Vein endothelial cell (primary cell): ENCODE results near the gene CPA5. TPM values are rescaled to one million over a fixed set of nuclear protein-coding genes. Genes with fewer than 3 reads are reported as not detected.

Experiments used
- total RNA-seq: library from RNA; depleted of rRNA; stranded (reverse); fragments of >200 nt; gene quantifications from 2 replicates; pipeline ENCODE4 v1.2.3, GENCODE V29; 2012

The CPA5 gene, protein sequence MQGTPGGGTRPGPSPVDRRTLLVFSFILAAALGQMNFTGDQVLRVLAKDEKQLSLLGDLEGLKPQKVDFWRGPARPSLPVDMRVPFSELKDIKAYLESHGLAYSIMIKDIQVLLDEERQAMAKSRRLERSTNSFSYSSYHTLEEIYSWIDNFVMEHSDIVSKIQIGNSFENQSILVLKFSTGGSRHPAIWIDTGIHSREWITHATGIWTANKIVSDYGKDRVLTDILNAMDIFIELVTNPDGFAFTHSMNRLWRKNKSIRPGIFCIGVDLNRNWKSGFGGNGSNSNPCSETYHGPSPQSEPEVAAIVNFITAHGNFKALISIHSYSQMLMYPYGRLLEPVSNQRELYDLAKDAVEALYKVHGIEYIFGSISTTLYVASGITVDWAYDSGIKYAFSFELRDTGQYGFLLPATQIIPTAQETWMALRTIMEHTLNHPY
- not detected in 2 replicates for total RNA-seq

DNA sequence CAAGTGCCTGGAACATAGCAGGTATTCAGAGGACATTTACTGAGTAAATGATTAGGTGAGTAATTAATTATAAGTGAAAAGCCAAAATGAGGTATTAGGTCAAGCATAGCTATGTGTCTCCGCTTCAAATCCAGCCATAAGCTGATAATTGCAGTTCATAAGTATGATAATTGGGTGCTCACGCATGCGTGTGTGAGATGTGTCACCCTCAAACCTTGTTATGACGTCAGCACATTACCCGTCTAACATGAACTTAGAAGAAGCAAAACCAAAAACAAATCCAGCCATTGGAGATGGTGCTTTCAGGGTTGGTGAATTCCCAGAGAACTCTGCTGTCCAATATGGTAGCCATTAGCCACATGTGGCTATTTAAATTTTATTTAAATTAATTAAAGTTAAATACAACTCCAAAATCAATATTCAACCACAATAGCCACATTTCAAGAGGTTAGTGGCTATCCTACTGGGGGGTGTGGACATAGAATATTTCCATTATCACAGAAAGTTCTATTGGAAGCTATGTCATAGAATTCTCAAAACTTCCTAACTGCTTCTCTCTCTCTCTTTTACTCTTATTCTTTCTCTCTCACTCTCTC, at the start of gene CPA5:
Gene CPA5, plus strand, starts transcription at position 546 of the 596 bp plus-strand sequence. CDS start 1,670 bp downstream, outside the sequence.

DNA sequence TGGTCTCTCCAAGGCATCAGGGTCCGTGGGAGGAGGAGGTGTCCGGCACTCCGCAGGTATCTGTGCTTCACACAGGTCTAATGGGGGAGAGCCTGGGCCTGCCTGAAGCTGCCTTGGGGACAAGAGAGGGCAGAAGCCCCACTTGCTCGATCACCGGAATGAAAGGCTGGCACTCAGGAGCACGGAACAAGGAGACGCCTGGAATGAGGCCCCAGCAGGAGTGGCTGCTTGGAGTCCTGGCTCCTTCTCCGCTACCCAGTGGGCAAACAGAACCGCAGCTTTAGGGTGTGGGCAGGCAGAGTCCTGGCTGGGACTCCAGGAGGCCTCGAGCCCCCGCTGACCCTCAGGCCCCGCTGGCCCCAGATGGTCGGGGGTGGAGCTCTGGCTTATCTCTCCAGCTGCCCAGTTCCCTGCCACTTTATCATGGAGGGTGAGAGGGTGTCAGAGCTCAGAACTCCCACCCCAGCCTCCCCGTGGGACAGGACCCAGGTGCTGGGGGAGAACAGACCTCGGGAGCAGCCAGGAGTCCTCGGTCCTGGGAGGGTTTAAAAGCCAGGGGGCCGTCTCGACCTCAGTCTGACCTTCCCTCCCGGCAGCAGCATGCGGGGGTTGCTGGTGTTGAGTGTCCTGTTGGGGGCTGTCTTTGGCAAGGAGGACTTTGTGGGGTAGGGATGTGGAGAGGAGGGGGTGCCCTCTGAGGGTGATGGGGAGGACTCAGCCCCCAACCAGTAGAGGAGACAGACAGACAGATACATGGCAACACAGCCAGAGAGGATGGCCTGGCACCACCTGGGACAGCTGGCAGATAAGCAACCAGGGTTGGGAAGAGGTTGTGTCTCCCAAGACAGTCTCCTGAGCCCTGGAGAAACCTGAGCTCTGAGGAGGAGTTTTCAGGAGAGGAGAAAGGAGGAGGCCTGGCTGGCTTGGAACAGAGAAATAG, 35.6 kb downstream of the CPA5 start, which contains the start of gene CPA1:
Gene CPA1, plus strand, starts transcription at position 574 of the 940 bp plus-strand sequence. Its CDS starts 27 bp downstream, at position 601.

Other genes with a start within 250 kb of the CPA5 start
- gene TMEM209, start 139.4 kb upstream of the CPA5 start, total RNA-seq = 14.7 and 17.6 TPM in 2 replicates
- gene SSMEM1, start 137.0 kb upstream of the CPA5 start, total RNA-seq = not detected in 2 replicates
- gene CPA2, start 78.0 kb upstream of the CPA5 start, total RNA-seq = not detected in 2 replicates
- 0.29 and 0.65 TPM in 2 replicates for gene CPA4, start 51.7 kb upstream of the CPA5 start, total RNA-seq
- gene CPA1, start 35.7 kb downstream of the CPA5 start, total RNA-seq = not detected in 2 replicates
- 12.7 and 14.4 TPM in 2 replicates for gene CEP41, start 96.2 kb downstream of the CPA5 start, total RNA-seq
- 7.2 and 11.4 TPM in 2 replicates for gene MEST, start 147.3 kb downstream of the CPA5 start, total RNA-seq